Ishikawa (cell line): ENCODE measurements around the gene CUEDC2.

Experiments used
- CEBPB ChIP-seq: IDR thresholded peaks from 2 replicates; pipeline ENCODE4 v1.6.1; 2012
- CREB1 ChIP-seq: IDR thresholded peaks from 2 replicates; pipeline ENCODE4 v1.6.1; 2012; ENCODE audit warnings: low read depth
- EGR1 ChIP-seq: IDR thresholded peaks from 2 replicates; pipeline ENCODE4 v1.6.1; 2012
- EP300 ChIP-seq: IDR thresholded peaks from 2 replicates; pipeline ENCODE4 v1.6.1; 2012; ENCODE audit warnings: borderline replicate concordance
- FOXM1 ChIP-seq: IDR thresholded peaks from 2 replicates; pipeline ENCODE4 v1.6.1; 2012; ENCODE audit warnings: low read depth, borderline replicate concordance
- MAX ChIP-seq: IDR thresholded peaks from 2 replicates; pipeline ENCODE4 v1.6.1; 2012
- NFIC ChIP-seq: IDR thresholded peaks from 2 replicates; pipeline ENCODE4 v1.6.1; 2012
- RAD21 ChIP-seq: IDR thresholded peaks from 2 replicates; pipeline ENCODE4 v1.6.1; 2012; ENCODE audit warnings: low read depth
- REST ChIP-seq: IDR thresholded peaks from 2 replicates; pipeline ENCODE4 v1.6.1; 2012; ENCODE audit warnings: low read depth, mild to moderate bottlenecking
- TAF1 ChIP-seq: IDR thresholded peaks from 2 replicates; pipeline ENCODE4 v1.6.1; 2012; ENCODE audit warnings: low read depth, mild to moderate bottlenecking
- TCF12 ChIP-seq: IDR thresholded peaks from 2 replicates; pipeline ENCODE4 v1.6.1; 2012; ENCODE audit warnings: low read depth
- TEAD4 ChIP-seq: IDR thresholded peaks from 2 replicates; pipeline ENCODE4 v1.6.1; 2012
- USF1 ChIP-seq: IDR thresholded peaks from 2 replicates; pipeline ENCODE4 v1.6.1; 2012
- YY1 ChIP-seq: IDR thresholded peaks from 2 replicates; pipeline ENCODE4 v1.6.1; 2012; ENCODE audit warnings: low read depth
- ZBTB7A ChIP-seq: IDR thresholded peaks from 2 replicates; pipeline ENCODE4 v1.6.1; 2012; ENCODE audit warnings: low read depth

The CUEDC2 gene

GRCh38 chr10:102400598-102401341 is 31.6 kb downstream of the CUEDC2 start:
- TF ChIP-seq RAD21, result no peak
- no peak for TF ChIP-seq TAF1
- no peak for TF ChIP-seq EP300
- TF ChIP-seq NFIC, result no peak
- no peak for TF ChIP-seq TEAD4

- TF ChIP-seq CEBPB (no peak), FOXM1 (no peak), YY1 (no peak), EGR1 (no peak), RAD21 (no peak), ZBTB7A (no peak), TAF1 (no peak), USF1 (no peak), NFIC (no peak), TEAD4 (no peak), EP300 (no peak), CREB1 (no peak), TCF12 (no peak), REST (no peak), MAX (no peak)
Observed at GRCh38 chr10:102400076-102400475, 32.3 kb downstream of the CUEDC2 start.

GRCh38 chr10:102399217-102400021 is 33.0 kb downstream of the CUEDC2 start:
- TF ChIP-seq CEBPB, result no peak
- no peak; the same call in 1 of the 2 replicates for TF ChIP-seq EGR1
- TF ChIP-seq CREB1, result peak; percentile 71
- peak; percentile 77 for TF ChIP-seq YY1
- TF ChIP-seq FOXM1, result peak; percentile 60; the same call in 1 of the 2 replicates
- TF ChIP-seq TAF1, result peak; percentile 64
- peak; percentile 36; the same call in 1 of the 2 replicates for TF ChIP-seq NFIC
- peak; percentile 88 for TF ChIP-seq RAD21
- TF ChIP-seq TEAD4, result peak; percentile 41; the same call in 1 of the 2 replicates
- TF ChIP-seq USF1, result peak; percentile 35; the same call in 1 of the 2 replicates
- TF ChIP-seq TCF12, result peak; percentile 78; the same call in 1 of the 2 replicates
- TF ChIP-seq MAX, result peak; percentile 97
- TF ChIP-seq EP300, result peak; percentile 47; the same call in 1 of the 2 replicates
- peak; percentile 94 for TF ChIP-seq ZBTB7A
- TF ChIP-seq REST, result no peak

GRCh38 chr10:102398172-102399020 is 34.0 kb downstream of the CUEDC2 start:
- TF ChIP-seq YY1 (no peak), EP300 (no peak), REST (no peak), TAF1 (no peak), ZBTB7A (no peak), TCF12 (no peak), EGR1 (no peak), TEAD4 (no peak), FOXM1 (no peak)
